GM12875 (cell line): Measurements from ENCODE around the gene PRDM12.

Experiments
- H3K4me3 ChIP-seq: one replicate; pipeline ENCODE4 v1.5.1; 2011; ENCODE audit warnings: low read depth, low read length, control low read depth
- TF ChIP-seq, protein P1 (sequence below): IDR thresholded peaks from 2 replicates; pipeline ENCODE4 v1.5.1; 2011; ENCODE audit warnings: low read depth, mild to moderate bottlenecking, control low read depth, inconsistent platforms, low read length, moderate library complexity, borderline replicate concordance; ENCODE audit not compliant: insufficient read depth

PRDM12 gene

GRCh38 chr9:130672933-130673615 is 8.7 kb downstream of the PRDM12 start:
- no peak overlapping the region for H3K4me3 ChIP-seq
- TF ChIP-seq, protein P1, sequence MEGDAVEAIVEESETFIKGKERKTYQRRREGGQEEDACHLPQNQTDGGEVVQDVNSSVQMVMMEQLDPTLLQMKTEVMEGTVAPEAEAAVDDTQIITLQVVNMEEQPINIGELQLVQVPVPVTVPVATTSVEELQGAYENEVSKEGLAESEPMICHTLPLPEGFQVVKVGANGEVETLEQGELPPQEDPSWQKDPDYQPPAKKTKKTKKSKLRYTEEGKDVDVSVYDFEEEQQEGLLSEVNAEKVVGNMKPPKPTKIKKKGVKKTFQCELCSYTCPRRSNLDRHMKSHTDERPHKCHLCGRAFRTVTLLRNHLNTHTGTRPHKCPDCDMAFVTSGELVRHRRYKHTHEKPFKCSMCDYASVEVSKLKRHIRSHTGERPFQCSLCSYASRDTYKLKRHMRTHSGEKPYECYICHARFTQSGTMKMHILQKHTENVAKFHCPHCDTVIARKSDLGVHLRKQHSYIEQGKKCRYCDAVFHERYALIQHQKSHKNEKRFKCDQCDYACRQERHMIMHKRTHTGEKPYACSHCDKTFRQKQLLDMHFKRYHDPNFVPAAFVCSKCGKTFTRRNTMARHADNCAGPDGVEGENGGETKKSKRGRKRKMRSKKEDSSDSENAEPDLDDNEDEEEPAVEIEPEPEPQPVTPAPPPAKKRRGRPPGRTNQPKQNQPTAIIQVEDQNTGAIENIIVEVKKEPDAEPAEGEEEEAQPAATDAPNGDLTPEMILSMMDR, result no peak

GRCh38 chr9:130675396-130675795 is 11.0 kb downstream of the PRDM12 start:
- H3K4me3 ChIP-seq, result no peak overlapping the region
- TF ChIP-seq, protein P1, result no peak

DNA sequence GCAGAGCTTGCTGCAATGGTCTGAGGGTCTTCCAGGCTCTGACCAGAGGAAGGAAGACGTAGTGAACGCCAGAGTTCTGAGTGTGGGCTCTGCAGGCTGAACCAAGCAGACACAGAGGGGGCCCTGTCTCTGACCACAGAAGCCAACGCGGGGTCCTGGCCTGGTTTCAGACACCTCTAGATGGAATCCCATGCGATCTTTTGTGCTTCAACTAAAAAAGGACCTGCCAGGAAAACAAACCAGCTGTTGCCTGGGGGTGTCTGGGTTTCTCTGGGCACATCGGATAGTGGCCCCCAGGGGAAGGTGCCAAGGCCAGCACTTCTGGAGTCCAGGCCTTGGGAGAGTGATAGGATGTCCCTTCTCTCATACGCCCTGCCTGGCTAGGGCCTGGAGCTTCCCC is 12.9 kb downstream of the PRDM12 start:
- TF ChIP-seq, protein P1, result no peak
- no peak overlapping the region for H3K4me3 ChIP-seq

- H3K4me3 ChIP-seq, result peak overlapping the region; percentile 49
- TF ChIP-seq, protein P1, result no peak
Measured at GRCh38 chr9:130680836-130681768, 16.7 kb downstream of the PRDM12 start.

- TF ChIP-seq, protein P1, result no peak
- H3K4me3 ChIP-seq, result peak overlapping the region; percentile 49
Measured at GRCh38 chr9:130681769-130682420, 17.5 kb downstream of the PRDM12 start.

DNA sequence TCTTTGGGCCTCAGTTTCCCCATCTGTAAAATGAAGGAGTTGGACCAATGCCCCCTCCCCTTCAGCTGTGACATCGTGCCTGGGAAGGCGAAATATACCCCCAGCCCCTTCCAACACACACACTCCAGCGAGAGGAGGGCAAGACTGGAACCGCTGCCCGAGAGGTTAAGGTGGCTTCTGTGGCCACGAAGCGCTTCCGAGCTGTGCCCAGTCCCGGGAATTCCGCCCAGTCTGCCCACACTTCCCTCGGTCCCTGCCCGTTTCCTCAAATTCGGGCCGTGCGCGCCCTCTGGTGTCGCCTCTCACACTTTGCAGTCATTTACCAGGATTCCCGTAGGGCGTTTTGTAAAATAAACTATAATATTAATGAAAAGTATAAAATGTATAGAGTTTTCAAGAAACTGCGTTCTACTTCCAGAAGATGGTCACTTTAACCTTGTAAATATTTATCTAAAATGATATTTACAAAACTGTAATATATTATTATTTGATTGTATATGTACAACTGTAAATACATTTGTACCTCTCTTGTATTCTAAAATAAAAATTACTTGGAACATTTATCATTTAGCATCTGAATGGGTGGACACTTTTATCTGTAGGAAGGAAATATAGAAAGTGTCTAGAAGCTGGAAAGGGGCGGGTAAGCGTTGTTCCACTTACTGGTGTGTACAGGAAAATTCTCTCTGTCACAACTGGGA is 18.2 kb downstream of the PRDM12 start:
- H3K4me3 ChIP-seq, result no peak overlapping the region
- TF ChIP-seq, protein P1, result peak; percentile 71
